ENCODE measurements around the gene CRACR2A.

Gene CRACR2A

DNA sequence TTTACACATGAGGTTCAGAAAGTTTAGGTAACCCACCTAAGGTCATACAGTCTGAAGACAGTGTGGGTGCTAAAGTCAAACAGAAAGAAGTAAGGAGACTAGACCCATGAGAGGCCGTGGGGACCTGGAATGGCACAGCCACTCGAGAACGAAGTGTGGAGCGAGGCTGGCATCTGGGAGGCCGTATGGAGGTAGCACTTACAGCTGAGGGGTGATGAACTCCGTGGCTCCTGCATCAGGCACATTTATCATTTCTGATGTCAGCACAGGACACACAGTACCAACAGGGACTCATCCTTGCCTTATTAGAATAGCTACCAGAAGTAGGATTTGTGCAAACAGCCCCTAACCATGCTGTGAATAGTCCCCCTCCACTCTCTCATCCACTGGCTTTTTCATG, 30.5 kb downstream of the CRACR2A start:
- H3K9me2 ChIP-seq (replicated peaks; ENCODE audit: insufficient read depth, low read length), result no peaks in the 10 kb centered on the region
- H3K36me3 ChIP-seq (replicated peaks; ENCODE audit: insufficient read depth, low read length), result no peaks in the 10 kb centered on the region
- no peaks in the 10 kb centered on the region for H3K27me3 ChIP-seq (replicated peaks; ENCODE audit: insufficient read depth, low read length)
- no peak overlapping the region for H3K4me2 ChIP-seq (ENCODE audit: low read depth, low read length)
- no peaks in the 10 kb centered on the region for H3K4me1 ChIP-seq (ENCODE audit: low read length)
- no peak for DNase-seq
- H3F3A ChIP-seq (ENCODE audit: insufficient read depth, low read length), result no peaks in the 10 kb centered on the region
- H2AFZ ChIP-seq (ENCODE audit: low read length), result no peak overlapping the region
- no peak overlapping the region for H3K27ac ChIP-seq (ENCODE audit: low read length)
- H3K9me3 ChIP-seq (replicated peaks; ENCODE audit: insufficient read depth, low read length), result no peaks in the 10 kb centered on the region
- no peak overlapping the region for H3K9ac ChIP-seq (ENCODE audit: low read length)
- TF ChIP-seq, protein P1, sequence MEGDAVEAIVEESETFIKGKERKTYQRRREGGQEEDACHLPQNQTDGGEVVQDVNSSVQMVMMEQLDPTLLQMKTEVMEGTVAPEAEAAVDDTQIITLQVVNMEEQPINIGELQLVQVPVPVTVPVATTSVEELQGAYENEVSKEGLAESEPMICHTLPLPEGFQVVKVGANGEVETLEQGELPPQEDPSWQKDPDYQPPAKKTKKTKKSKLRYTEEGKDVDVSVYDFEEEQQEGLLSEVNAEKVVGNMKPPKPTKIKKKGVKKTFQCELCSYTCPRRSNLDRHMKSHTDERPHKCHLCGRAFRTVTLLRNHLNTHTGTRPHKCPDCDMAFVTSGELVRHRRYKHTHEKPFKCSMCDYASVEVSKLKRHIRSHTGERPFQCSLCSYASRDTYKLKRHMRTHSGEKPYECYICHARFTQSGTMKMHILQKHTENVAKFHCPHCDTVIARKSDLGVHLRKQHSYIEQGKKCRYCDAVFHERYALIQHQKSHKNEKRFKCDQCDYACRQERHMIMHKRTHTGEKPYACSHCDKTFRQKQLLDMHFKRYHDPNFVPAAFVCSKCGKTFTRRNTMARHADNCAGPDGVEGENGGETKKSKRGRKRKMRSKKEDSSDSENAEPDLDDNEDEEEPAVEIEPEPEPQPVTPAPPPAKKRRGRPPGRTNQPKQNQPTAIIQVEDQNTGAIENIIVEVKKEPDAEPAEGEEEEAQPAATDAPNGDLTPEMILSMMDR (IDR thresholded peaks at IDR 0.05; ENCODE audit: low read length), result no peak
- no peak for TF ChIP-seq EZH2 (optimal IDR thresholded peaks at IDR 0.05; ENCODE audit: low read depth, low read length)
- TF ChIP-seq EZH2phosphoT487 (IDR thresholded peaks at IDR 0.05; ENCODE audit: low read length), result no peak
- no peak overlapping the region for H3K4me3 ChIP-seq (ENCODE audit: low read length)
- H3K79me2 ChIP-seq (ENCODE audit: low read length), result no peaks in the 10 kb centered on the region
- H4K20me1 ChIP-seq (ENCODE audit: insufficient read depth, low read length), result no peaks in the 10 kb centered on the region

DNA sequence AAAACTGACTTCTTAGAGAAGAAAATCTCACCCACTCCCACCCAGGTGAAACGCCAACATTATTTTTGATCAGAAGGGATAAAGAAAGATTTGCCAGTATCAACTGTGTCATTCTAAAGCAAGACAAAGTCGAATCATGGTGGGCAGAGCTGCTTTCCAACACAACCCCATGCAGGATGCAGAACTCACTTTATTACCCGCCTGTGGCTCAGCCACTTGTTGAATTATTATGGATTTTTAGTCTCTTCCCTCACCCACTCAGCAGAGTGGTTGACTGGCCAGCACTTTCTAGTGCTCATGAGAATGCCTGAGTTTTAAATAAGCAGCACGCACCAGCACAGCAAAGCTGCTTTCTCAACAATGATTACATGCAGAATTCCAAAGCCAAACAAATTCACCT, 32.1 kb downstream of the CRACR2A start:
- H3K9me3 ChIP-seq (replicated peaks; ENCODE audit: insufficient read depth, low read length), result no peaks in the 10 kb centered on the region
- no peak for TF ChIP-seq EZH2phosphoT487 (IDR thresholded peaks at IDR 0.05; ENCODE audit: low read length)
- TF ChIP-seq, protein P1 (IDR thresholded peaks at IDR 0.05; ENCODE audit: low read length), result no peak
- no peak for TF ChIP-seq EZH2 (optimal IDR thresholded peaks at IDR 0.05; ENCODE audit: low read depth, low read length)
- no peaks in the 10 kb centered on the region for H3F3A ChIP-seq (ENCODE audit: insufficient read depth, low read length)
- no peaks in the 10 kb centered on the region for H4K20me1 ChIP-seq (ENCODE audit: insufficient read depth, low read length)
- H3K9me2 ChIP-seq (replicated peaks; ENCODE audit: insufficient read depth, low read length), result no peaks in the 10 kb centered on the region
- H2AFZ ChIP-seq (ENCODE audit: low read length), result no peak overlapping the region
- H3K36me3 ChIP-seq (replicated peaks; ENCODE audit: insufficient read depth, low read length), result no peaks in the 10 kb centered on the region
- H3K79me2 ChIP-seq (ENCODE audit: low read length), result no peaks in the 10 kb centered on the region
- DNase-seq, result no peak
- no peaks in the 10 kb centered on the region for H3K27me3 ChIP-seq (replicated peaks; ENCODE audit: insufficient read depth, low read length)
- H3K4me3 ChIP-seq (ENCODE audit: low read length), result no peak overlapping the region
- no peak overlapping the region for H3K27ac ChIP-seq (ENCODE audit: low read length)
- H3K4me1 ChIP-seq (ENCODE audit: low read length), result no peaks in the 10 kb centered on the region
- H3K9ac ChIP-seq (ENCODE audit: low read length), result no peak overlapping the region
- H3K4me2 ChIP-seq (ENCODE audit: low read depth, low read length), result no peak overlapping the region

DNA sequence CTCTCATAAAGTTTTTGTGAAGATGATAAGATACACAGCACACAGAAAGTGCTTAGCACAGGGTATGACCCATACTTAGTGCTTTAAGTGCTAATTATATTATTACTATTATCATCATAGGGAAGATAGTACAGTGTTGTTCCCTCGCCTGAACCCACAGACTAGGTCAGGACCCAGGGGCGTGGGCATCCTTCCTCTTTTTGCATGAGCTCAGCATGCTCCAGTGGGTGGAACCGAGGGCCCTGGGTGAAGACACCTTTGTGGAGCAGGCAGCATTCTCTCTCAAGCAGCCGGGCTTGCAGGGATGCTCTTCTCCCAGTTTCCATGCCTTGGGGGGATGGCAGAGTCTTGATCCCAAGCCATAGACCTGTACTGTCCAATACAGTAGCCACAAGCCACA, 34.8 kb downstream of the CRACR2A start:
- no peaks in the 10 kb centered on the region for H3K27me3 ChIP-seq (replicated peaks; ENCODE audit: insufficient read depth, low read length)
- no peak overlapping the region for H3K4me3 ChIP-seq (ENCODE audit: low read length)
- H3K79me2 ChIP-seq (ENCODE audit: low read length), result no peaks in the 10 kb centered on the region
- H3K4me2 ChIP-seq (ENCODE audit: low read depth, low read length), result no peak overlapping the region
- H3F3A ChIP-seq (ENCODE audit: insufficient read depth, low read length), result no peaks in the 10 kb centered on the region
- no peaks in the 10 kb centered on the region for H3K36me3 ChIP-seq (replicated peaks; ENCODE audit: insufficient read depth, low read length)
- H3K9me3 ChIP-seq (replicated peaks; ENCODE audit: insufficient read depth, low read length), result no peaks in the 10 kb centered on the region
- no peaks in the 10 kb centered on the region for H3K4me1 ChIP-seq (ENCODE audit: low read length)
- TF ChIP-seq, protein P1 (IDR thresholded peaks at IDR 0.05; ENCODE audit: low read length), result no peak
- no peak for TF ChIP-seq EZH2 (optimal IDR thresholded peaks at IDR 0.05; ENCODE audit: low read depth, low read length)
- H2AFZ ChIP-seq (ENCODE audit: low read length), result no peak overlapping the region
- H3K27ac ChIP-seq (ENCODE audit: low read length), result no peak overlapping the region
- H3K9ac ChIP-seq (ENCODE audit: low read length), result no peak overlapping the region
- no peaks in the 10 kb centered on the region for H4K20me1 ChIP-seq (ENCODE audit: insufficient read depth, low read length)
- DNase-seq, result no peak
- H3K9me2 ChIP-seq (replicated peaks; ENCODE audit: insufficient read depth, low read length), result no peaks in the 10 kb centered on the region

Measured in MM.1S (cell line).